Prostate gland (tissue), 2 donors: ENCODE data around the gene CATSPERZ. TPM values are rescaled to one million over a fixed set of nuclear protein-coding genes. Genes with fewer than 3 reads are reported as not detected.
A peak's percentile ranks its signal among the peaks of the same experiment; 100 is the strongest.

Experiments
- DNase-seq: peaks from one replicate; pipeline ENCODE4 v3.0.0-alpha.2; 2019; ENCODE audit warnings: low spot score
- H3K27ac ChIP-seq, 2 donors: fragments of 200-600 bp; sonication (generic); 2 replicates each; pipeline ENCODE4 v1.5.1; 2017 to 2019
- H3K27me3 ChIP-seq: fragments of 200-600 bp; sonication (generic); replicated peaks from 2 replicates; pipeline ENCODE4 v1.5.1; 2019; ENCODE audit not compliant: insufficient read depth
- H3K36me3 ChIP-seq, 2 donors: fragments of 200-600 bp; sonication (generic); 1 replicate in 1 of 2; 2 replicates in 1 of 2; pipeline versions ENCODE4 v1.5.1 to v1.8.1; 2017 to 2019
- H3K4me1 ChIP-seq: fragments of 200-600 bp; sonication (generic); replicated peaks from 2 replicates; pipeline ENCODE4 v1.5.1; 2019
- H3K4me3 ChIP-seq, 2 donors: fragments of 200-600 bp; sonication (generic); 2 replicates each; pipeline ENCODE4 v1.5.1; 2017 to 2019
- H3K9me3 ChIP-seq: fragments of 200-600 bp; sonication (generic); 2 replicates; pipeline ENCODE4 v1.5.1; 2017
- POLR2A ChIP-seq: fragments of 450-650 bp; IDR thresholded peaks from one replicate; pipeline ENCODE4 v1.6.1; 2016; ENCODE audit warnings: antibody characterized with exemption, mild to moderate bottlenecking
- POLR2AphosphoS5 ChIP-seq: sonication (generic); formaldehyde crosslinking; IDR thresholded peaks from one replicate; pipeline ENCODE4 v1.6.1; 2017; ENCODE audit warnings: antibody characterized with exemption
- WGBS: methylation state at CpG from one replicate; pipeline ENCODE4 v1.1.5; 2018; 5-methylcytosine and 5-hydroxymethylcytosine counted together
- intact Hi-C: fragments of 100-400 bp; cut with DNase I; formaldehyde crosslinking; loops from one replicate; pipeline ENCODE4 v1.14.2; 2022
- total RNA-seq, 2 donors: library from RNA; depleted of rRNA; stranded (reverse); fragments of >200 nt; gene quantifications; one replicate each; pipeline ENCODE4 v1.1.0, GENCODE V29; 2016
- TF ChIP-seq, protein P1 (sequence below), 4 experiments: fragments of 200-600 bp in 2 of 4; fragments of 450-650 bp in 2 of 4; sonication (generic) in 2 of 4; IDR thresholded peaks; 1 replicate in 3 of 4; 2 replicates in 1 of 4; pipeline ENCODE4 v1.5.1; 2016 to 2019; ENCODE audit warnings: antibody characterized with exemption in 4 of 4, mild to moderate bottlenecking in 2 of 4, moderate library complexity in 2 of 4

Gene CATSPERZ
- total RNA-seq, 2 donors from 2014 or later = 44.3 TPM; not detected in 1

DNA sequence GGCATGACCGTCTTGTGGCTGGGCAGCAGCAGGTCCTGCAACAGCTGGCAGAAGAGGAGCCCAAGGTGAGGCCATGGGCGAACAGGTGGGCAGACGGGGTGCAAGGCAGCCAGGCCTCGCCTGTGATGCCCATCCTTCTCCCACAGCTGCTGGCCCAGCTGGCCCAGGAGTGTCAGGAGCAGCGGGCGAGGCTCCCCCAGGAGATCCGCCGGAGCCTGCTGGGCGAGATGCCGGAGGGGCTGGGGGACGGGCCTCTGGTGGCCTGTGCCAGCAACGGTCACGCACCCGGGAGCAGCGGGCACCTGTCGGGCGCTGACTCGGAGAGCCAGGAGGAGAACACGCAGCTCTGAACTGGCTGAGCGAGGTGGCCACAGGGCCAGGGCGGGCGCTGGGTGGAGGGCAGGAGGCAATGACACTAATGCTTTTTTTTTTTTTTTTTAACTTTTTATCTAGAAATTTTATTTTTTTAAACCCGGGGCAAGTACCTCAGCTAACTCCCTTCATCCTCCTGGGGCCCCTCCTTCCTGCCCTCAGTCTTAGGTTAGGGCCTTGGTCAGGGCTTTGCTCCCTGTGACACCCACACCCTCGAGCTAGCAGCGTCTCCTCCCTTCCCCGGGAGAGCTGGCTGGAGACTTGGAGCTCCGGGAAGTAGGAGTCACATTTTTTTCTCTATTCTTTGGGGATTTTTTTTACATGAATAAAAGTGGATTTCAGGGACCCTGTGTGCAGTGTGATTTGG lies 32.8 kb upstream of the CATSPERZ start:
- no peak for TF ChIP-seq POLR2AphosphoS5
- TF ChIP-seq, protein P1, sequence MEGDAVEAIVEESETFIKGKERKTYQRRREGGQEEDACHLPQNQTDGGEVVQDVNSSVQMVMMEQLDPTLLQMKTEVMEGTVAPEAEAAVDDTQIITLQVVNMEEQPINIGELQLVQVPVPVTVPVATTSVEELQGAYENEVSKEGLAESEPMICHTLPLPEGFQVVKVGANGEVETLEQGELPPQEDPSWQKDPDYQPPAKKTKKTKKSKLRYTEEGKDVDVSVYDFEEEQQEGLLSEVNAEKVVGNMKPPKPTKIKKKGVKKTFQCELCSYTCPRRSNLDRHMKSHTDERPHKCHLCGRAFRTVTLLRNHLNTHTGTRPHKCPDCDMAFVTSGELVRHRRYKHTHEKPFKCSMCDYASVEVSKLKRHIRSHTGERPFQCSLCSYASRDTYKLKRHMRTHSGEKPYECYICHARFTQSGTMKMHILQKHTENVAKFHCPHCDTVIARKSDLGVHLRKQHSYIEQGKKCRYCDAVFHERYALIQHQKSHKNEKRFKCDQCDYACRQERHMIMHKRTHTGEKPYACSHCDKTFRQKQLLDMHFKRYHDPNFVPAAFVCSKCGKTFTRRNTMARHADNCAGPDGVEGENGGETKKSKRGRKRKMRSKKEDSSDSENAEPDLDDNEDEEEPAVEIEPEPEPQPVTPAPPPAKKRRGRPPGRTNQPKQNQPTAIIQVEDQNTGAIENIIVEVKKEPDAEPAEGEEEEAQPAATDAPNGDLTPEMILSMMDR (IDR thresholded peaks at IDR 0.05) = no peak
- peak; percentile 4 for TF ChIP-seq POLR2A
- peaks cover 8% of the 10 kb centered on the region for H3K4me1 ChIP-seq
- H3K27me3 ChIP-seq = no peaks in the 10 kb centered on the region
- no peak for DNase-seq
- H3K4me3 ChIP-seq = no peak overlapping the region
- H3K9me3 ChIP-seq = no peaks in the 10 kb centered on the region
- 71% methylated on average over 27 of the region's 27 CpGs for WGBS
- peak overlapping the region in 1 of 2 donors; percentile 94 for H3K27ac ChIP-seq
- H3K36me3 ChIP-seq = peaks cover 0 to 4% of the 10 kb centered on the region in 2 donors
- intact Hi-C loops = no loop called here

DNA sequence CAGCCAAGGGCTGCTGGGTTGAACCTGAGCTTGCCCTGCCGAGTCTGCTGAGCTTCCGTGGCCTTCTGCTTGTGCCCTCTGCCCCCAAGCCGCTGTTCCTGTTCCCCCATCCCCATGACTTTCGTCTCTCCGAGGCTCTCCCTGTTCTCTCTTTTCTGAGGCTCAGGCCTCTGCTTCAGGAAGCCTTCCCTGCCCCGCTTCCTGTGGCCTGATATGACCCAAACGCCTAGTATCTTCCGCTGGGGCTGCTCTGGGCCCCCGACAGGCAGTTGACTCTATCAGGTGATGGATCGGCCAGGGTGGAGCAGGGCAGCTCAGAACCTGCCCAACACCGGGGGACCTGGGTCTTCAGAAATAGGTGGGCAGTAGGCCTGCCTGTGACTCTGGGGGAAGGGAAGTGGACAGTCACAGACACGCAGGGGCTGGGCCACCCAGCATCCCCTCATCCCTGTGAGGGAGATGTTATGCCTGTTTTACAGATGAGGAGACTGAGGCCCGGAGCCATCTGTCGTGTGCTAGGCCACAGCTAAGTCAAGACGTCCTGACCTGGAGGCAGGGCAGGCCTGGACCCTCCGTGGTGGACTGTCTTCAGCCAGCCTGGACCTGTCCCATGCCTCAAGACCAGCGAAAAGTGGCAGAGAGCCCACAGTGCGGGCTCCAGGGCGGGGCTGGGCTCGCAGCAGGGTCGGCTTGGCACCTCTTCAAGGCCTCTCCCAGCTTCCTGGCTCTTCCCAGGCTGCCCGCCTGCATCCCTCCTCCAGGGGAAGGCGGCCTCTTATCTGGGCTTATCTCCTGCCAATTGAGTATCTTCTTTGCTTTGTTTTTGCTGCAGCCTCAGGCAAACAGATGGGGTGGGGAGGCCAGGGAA lies 31.9 kb upstream of the CATSPERZ start:
- intact Hi-C loops = no loop called here
- DNase-seq = peak; percentile 31
- TF ChIP-seq POLR2A (no peak), POLR2AphosphoS5 (peak; percentile 15)
- no peaks in the 10 kb centered on the region for H3K36me3 ChIP-seq
- H3K27ac ChIP-seq = peak overlapping the region; percentile 94 to 96
- H3K9me3 ChIP-seq = no peaks in the 10 kb centered on the region
- 40% methylated on average over 23 of the region's 23 CpGs for WGBS
- H3K27me3 ChIP-seq = no peaks in the 10 kb centered on the region
- H3K4me1 ChIP-seq = peaks cover 8% of the 10 kb centered on the region
- peak overlapping the region; percentile 64 to 69 for H3K4me3 ChIP-seq

DNA sequence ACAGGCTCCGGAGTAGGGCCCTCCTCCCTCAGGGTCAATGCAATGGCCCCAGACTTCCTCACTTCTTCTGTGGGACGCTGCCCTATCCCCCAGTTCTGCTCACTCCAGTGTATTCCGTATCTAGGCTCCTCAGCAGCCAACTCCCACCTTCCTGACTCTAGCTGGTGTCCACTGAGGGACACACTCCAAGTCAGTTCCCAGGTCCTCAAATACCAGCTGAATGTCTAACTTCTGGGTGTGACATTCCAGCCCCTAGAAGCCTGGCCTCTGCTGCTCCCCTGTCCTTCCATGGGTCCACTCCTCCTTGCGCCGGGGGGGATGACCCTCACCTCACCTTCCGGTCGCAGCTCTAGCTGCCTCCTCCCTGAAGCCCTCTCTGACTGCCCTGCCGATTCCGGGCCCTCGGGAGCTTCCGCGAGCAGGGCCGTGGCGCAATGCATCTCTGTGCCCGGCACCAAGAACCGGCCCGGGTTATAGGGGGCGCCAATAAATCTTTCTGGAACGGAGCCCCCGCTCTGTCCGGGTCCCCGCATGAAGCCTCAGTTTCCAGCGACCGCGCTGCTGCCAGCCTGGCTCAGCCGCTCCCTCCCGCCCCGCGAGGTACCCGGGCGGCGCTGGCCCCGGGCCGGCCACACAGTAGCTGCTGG lies 31.1 kb upstream of the CATSPERZ start:
- Histone ChIP-seq H3K4me1 (peaks cover 8% of the 10 kb centered on the region), H3K9me3 (no peaks in the 10 kb centered on the region), H3K27me3 (no peaks in the 10 kb centered on the region), H3K4me3 (peak overlapping the region; percentile 64 to 69), H3K27ac (peak overlapping the region; percentile 94 to 96), H3K36me3 (no peaks in the 10 kb centered on the region)
- 3% methylated on average over 18 of the region's 34 CpGs for WGBS
- TF ChIP-seq POLR2A = no peak
- TF ChIP-seq POLR2AphosphoS5 = no peak
- TF ChIP-seq, protein P1 (IDR thresholded peaks at IDR 0.05) = no peak
- peak; percentile 51 for DNase-seq
- intact Hi-C loops = no loop called here

DNA sequence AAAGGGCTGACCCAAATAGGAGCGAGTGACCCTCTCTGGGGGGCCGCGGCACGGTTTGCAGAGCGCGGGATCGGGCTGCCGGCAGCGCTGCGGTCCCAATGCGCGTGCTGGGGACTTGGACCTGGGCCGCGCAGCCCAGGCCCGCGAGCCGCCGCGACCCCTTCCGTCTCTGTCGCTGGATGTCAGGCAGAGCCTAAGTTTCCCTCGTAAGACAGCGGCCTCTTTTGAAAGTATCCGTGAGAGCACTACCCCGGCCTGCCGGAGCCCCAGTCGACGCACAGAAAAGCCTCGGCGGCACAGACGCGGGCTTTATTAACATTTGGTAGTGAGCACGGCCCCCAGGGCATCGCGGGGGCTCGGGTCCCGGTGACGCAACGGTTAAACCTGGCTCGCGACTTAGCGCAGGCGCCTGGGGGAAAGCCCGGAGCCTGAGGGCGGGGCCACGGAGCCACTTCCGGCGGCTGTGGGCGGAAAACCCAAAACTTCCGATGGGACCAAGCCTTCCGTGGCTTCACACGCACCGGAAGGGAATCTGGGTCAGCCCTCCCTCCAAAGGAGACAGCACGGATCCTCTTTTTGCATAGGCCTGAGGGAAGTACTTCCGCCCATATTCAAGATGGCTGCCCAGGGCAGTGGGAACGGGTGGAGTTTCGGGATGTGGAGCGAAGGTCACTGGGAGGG lies 30.5 kb upstream of the CATSPERZ start:
- H3K4me1 ChIP-seq = peaks cover 8% of the 10 kb centered on the region
- intact Hi-C loops = no loop called here
- WGBS = under 1% methylated on average over 46 of the region's 58 CpGs

More for the DNA sequence above, 30.5 kb upstream of the CATSPERZ start:
- no peaks in the 10 kb centered on the region for H3K27me3 ChIP-seq
- DNase-seq = peak; percentile 99
- H3K27ac ChIP-seq = peak overlapping the region; percentile 94 to 96
- H3K4me3 ChIP-seq = peak overlapping the region; percentile 64 to 69
- no peaks in the 10 kb centered on the region for H3K9me3 ChIP-seq
- no peaks in the 10 kb centered on the region for H3K36me3 ChIP-seq
- TF ChIP-seq POLR2AphosphoS5 (peak; percentile 99), POLR2A (peak; percentile 14)
- TF ChIP-seq, protein P1 (IDR thresholded peaks at IDR 0.05) = peak in 3 of 4 experiments; percentile 13 to 33 (median 28)
